Measurements from ENCODE around the gene TGIF2. TPM values are rescaled to one million over a fixed set of nuclear protein-coding genes. Genes with fewer than 3 reads are reported as not detected.

TGIF2 gene
- total and polyA plus RNA-seq, 2 of the 13 experiments (the other 11 are each of a cell fraction or from before 2014, with no cell fraction given), result 41.3 to 53.9 TPM

DNA sequence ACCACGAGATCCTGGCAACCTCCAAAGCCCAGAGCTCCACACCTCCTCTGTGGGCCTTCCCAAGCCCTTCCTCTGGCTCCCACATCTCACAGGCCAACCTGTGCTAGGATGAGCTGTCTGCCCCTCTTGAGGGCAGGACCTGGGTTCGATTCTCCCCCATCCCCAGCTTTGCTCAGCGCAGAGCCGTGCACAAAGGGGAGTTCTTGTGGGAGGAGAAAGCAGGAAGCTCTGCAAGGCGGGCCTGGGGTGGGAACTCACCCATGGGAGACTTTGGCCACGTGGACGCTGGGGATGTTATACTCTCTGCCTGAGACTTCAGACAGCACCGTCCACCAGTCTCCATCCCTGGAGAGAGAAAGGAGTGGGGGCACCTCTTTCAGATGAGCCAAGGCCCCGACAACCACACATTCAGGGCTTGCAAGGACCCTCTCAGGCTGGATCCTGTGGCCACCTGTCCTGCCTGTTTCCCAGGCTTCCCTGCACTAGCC is 59.9 kb downstream of the TGIF2 start (continued):
- TF ChIP-seq NFKB2 (CRISPR knock-in tag; IDR thresholded peaks at IDR 0.05; ENCODE audit: borderline replicate concordance), result no peak
- no peak for TF ChIP-seq ZNF879 (CRISPR knock-in tag; IDR thresholded peaks at IDR 0.05)
- no peak for TF ChIP-seq WIZ (CRISPR knock-in tag; IDR thresholded peaks at IDR 0.05)
- TF ChIP-seq, protein P1, sequence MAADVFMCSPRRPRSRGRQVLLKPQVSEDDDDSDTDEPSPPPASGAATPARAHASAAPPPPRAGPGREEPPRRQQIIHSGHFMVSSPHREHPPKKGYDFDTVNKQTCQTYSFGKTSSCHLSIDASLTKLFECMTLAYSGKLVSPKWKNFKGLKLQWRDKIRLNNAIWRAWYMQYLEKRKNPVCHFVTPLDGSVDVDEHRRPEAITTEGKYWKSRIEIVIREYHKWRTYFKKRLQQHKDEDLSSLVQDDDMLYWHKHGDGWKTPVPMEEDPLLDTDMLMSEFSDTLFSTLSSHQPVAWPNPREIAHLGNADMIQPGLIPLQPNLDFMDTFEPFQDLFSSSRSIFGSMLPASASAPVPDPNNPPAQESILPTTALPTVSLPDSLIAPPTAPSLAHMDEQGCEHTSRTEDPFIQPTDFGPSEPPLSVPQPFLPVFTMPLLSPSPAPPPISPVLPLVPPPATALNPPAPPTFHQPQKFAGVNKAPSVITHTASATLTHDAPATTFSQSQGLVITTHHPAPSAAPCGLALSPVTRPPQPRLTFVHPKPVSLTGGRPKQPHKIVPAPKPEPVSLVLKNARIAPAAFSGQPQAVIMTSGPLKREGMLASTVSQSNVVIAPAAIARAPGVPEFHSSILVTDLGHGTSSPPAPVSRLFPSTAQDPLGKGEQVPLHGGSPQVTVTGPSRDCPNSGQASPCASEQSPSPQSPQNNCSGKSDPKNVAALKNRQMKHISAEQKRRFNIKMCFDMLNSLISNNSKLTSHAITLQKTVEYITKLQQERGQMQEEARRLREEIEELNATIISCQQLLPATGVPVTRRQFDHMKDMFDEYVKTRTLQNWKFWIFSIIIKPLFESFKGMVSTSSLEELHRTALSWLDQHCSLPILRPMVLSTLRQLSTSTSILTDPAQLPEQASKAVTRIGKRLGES (CRISPR knock-in tag; IDR thresholded peaks at IDR 0.05; ENCODE audit: borderline replicate concordance), result no peak
- TF ChIP-seq RBM39 (IDR thresholded peaks at IDR 0.05; ENCODE audit: low read depth, low read length, poor library complexity, severe bottlenecking), result no peak
- TF ChIP-seq, protein P2, sequence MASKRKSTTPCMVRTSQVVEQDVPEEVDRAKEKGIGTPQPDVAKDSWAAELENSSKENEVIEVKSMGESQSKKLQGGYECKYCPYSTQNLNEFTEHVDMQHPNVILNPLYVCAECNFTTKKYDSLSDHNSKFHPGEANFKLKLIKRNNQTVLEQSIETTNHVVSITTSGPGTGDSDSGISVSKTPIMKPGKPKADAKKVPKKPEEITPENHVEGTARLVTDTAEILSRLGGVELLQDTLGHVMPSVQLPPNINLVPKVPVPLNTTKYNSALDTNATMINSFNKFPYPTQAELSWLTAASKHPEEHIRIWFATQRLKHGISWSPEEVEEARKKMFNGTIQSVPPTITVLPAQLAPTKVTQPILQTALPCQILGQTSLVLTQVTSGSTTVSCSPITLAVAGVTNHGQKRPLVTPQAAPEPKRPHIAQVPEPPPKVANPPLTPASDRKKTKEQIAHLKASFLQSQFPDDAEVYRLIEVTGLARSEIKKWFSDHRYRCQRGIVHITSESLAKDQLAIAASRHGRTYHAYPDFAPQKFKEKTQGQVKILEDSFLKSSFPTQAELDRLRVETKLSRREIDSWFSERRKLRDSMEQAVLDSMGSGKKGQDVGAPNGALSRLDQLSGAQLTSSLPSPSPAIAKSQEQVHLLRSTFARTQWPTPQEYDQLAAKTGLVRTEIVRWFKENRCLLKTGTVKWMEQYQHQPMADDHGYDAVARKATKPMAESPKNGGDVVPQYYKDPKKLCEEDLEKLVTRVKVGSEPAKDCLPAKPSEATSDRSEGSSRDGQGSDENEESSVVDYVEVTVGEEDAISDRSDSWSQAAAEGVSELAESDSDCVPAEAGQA (IDR thresholded peaks at IDR 0.05; ENCODE audit: low read depth), result no peak
- TF ChIP-seq, protein P2 (CRISPR knock-in tag; IDR thresholded peaks at IDR 0.05; ENCODE audit: borderline replicate concordance), result no peak
- no peak for TF ChIP-seq CBFB (CRISPR knock-in tag; IDR thresholded peaks at IDR 0.05)
- no peak for TF ChIP-seq PHB2 (IDR thresholded peaks at IDR 0.05; ENCODE audit: partially characterized antibody)
- no peak for TF ChIP-seq FOXP1 (IDR thresholded peaks at IDR 0.05)
- TF ChIP-seq FOXP1 (CRISPR knock-in tag; IDR thresholded peaks at IDR 0.05), result no peak
- TF ChIP-seq ZNF569 (CRISPR knock-in tag; IDR thresholded peaks at IDR 0.05; ENCODE audit: borderline replicate concordance), result no peak
- TF ChIP-seq, protein P3, sequence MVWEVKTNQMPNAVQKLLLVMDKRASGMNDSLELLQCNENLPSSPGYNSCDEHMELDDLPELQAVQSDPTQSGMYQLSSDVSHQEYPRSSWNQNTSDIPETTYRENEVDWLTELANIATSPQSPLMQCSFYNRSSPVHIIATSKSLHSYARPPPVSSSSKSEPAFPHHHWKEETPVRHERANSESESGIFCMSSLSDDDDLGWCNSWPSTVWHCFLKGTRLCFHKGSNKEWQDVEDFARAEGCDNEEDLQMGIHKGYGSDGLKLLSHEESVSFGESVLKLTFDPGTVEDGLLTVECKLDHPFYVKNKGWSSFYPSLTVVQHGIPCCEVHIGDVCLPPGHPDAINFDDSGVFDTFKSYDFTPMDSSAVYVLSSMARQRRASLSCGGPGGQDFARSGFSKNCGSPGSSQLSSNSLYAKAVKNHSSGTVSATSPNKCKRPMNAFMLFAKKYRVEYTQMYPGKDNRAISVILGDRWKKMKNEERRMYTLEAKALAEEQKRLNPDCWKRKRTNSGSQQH (CRISPR knock-in tag; IDR thresholded peaks at IDR 0.05; ENCODE audit: low read depth), result no peak
- no peak; the same call in 1 of the 2 replicates for TF ChIP-seq ZNF772 (CRISPR knock-in tag; IDR thresholded peaks at IDR 0.05)
- TF ChIP-seq BHLHE40 (IDR thresholded peaks at IDR 0.05; ENCODE audit: low read length), result no peak
- no peak for TF ChIP-seq ZMYM2 (CRISPR knock-in tag; IDR thresholded peaks at IDR 0.05)
- TF ChIP-seq RBAK (CRISPR knock-in tag; IDR thresholded peaks at IDR 0.05), result no peak
- no peak for TF ChIP-seq NFRKB (IDR thresholded peaks at IDR 0.05)
- TF ChIP-seq TARDBP (CRISPR knock-in tag; IDR thresholded peaks at IDR 0.05), result no peak
- no peak for TF ChIP-seq PHF5A (CRISPR knock-in tag; IDR thresholded peaks at IDR 0.05; ENCODE audit: low read depth, unreplicated experiment)
- no peak for TF ChIP-seq STAT5B (CRISPR knock-in tag; IDR thresholded peaks at IDR 0.05)
- TF ChIP-seq ZNF639 (CRISPR knock-in tag; conservative IDR thresholded peaks at IDR 0.05), result no peak
